Ovary (tissue), 9 donors: ENCODE measurements around the gene IL3RA. TPM values are rescaled to one million over a fixed set of nuclear protein-coding genes. Genes with fewer than 3 reads are reported as not detected.
"Not testable (repeated sequence)": the region's sequence is repeated elsewhere in the genome, so short reads cannot be mapped to it uniquely, and the experiment has no call there.

ENCODE experiments used
- DNase-seq, 5 donors: peaks; one replicate each; pipeline ENCODE4 v3.0.0-alpha.2; 2019 to 2020
- H3K27ac ChIP-seq, 2 donors: fragments of 200-600 bp; one replicate each; pipeline versions ENCODE4 v1.5.1 to v1.8.0; 2019 to 2022
- H3K27me3 ChIP-seq: fragments of 200-600 bp; one replicate; pipeline ENCODE4 v1.8.0; 2022
- H3K36me3 ChIP-seq: fragments of 200-600 bp; sonication (generic); one replicate; pipeline ENCODE4 v1.5.1; 2019
- H3K4me1 ChIP-seq: one replicate; pipeline ENCODE4 v1.8.1; 2013; ENCODE audit warnings: mild to moderate bottlenecking, moderate library complexity; ENCODE audit not compliant: insufficient read depth
- H3K4me3 ChIP-seq: fragments of 200-600 bp; sonication (generic); one replicate; pipeline ENCODE4 v1.5.1; 2017
- H3K9me3 ChIP-seq, 2 donors: fragments of 200-600 bp in 1 of 2; sonication (generic) in 1 of 2; one replicate each; pipeline versions ENCODE4 v1.5.1 to v1.8.1; 2013 to 2019; ENCODE audit warnings: mild to moderate bottlenecking in 1 of 2, moderate library complexity in 1 of 2
- CTCF ChIP-seq, 3 donors: fragments of 450-650 bp in 2 of 3; fragments of 200-600 bp in 1 of 3; IDR thresholded peaks; one replicate each; pipeline versions ENCODE4 v1.5.1 to v1.8.0; 2016 to 2022; ENCODE audit warnings: antibody characterized with exemption in 3 of 3, mild to moderate bottlenecking in 1 of 3
- EP300 ChIP-seq: sonication (generic); formaldehyde crosslinking; IDR thresholded peaks from one replicate; pipeline ENCODE4 v1.6.1; 2017; ENCODE audit warnings: antibody characterized with exemption
- POLR2A ChIP-seq: fragments of 450-650 bp; IDR thresholded peaks from one replicate; pipeline ENCODE4 v1.6.1; 2017; ENCODE audit warnings: antibody characterized with exemption, mild to moderate bottlenecking, moderate library complexity
- WGBS, 3 donors: extraction: QIAGEN DNeasy Blood & Tissue Kit in 1 of 3; methylation state at CpG; one replicate each; pipeline versions ENCODE4 v1.1.5 to v1.1.7; 2013 to 2017; 5-methylcytosine and 5-hydroxymethylcytosine counted together
- intact Hi-C, 4 donors: fragments of 100-400 bp; cut with DNase I; formaldehyde crosslinking; loops; one replicate each; pipeline versions ENCODE4 v1.11.0 to v1.15.1; 2022 to 2023
- polyA plus RNA-seq, 2 donors: library from polyadenylated mRNA; stranded (reverse); fragments of 200-250 nt in 1 of 2; fragments of 350-450 nt in 1 of 2; fragmentation: Illumina TruSeq in 1 of 2; extraction: RNeasy Lipid Tissue Mini Kit (QIAGEN cat#74804) in 1 of 2; gene quantifications; one replicate each; pipeline ENCODE4 v1.2.3, GENCODE V29; 2013 to 2014
- total RNA-seq, 7 donors: library from RNA; depleted of rRNA in 2 of 7; stranded (reverse); fragments of >200 nt in 2 of 7; fragmentation: NEBNext Ultra II Directional in 3 of 7; extraction: Animal tissue kit (Norgen Biotek cat#: 25700) in 3 of 7; gene quantifications; one replicate each; pipeline versions ENCODE4 v1.1.0 to v1.2.4, GENCODE V29; 2016 to 2023
- donor health status: DM: no; HTN: no; CAD: no; lungs with moderate emphysema.
- donor health status: DM: no; HTN: no; CAD: no.
- donor health status: Bipolar disorder and iron deficiency.
- donor health status: DM: yes; HTN: yes; CAD: no.
- donor health status: DM: no; HTN: no; CAD: no.
- donor health status: DM: yes; HTN: yes; CAD: no.

Gene IL3RA
- total and polyA plus RNA-seq, 9 donors, result 0.12 to 5.1 (median 2.0) TPM

- Histone ChIP-seq H3K9me3 (no peaks in the 10 kb centered on the region), H3K4me3 (peak overlapping the region; percentile 26), H3K36me3 (no peaks in the 10 kb centered on the region), H3K27ac (no peak overlapping the region), H3K27me3 (no peaks in the 10 kb centered on the region), H3K4me1 (peaks cover 1% of the 10 kb centered on the region)
- no peak for DNase-seq
- WGBS, 3 donors, result 44 to 56% (median 53%) methylated on average over 18 of the region's 18 CpGs
- TF ChIP-seq CTCF (IDR thresholded peaks at IDR 0.05) (no peak), EP300 (no peak), POLR2A (no peak)
- intact Hi-C loops, result no loop called here
Measured at GRCh38 chrX:1336948-1337779, 579 bp downstream of the IL3RA start.

- Histone ChIP-seq H3K4me3 (no peak overlapping the region), H3K4me1 (peaks cover 1% of the 10 kb centered on the region), H3K27me3 (no peaks in the 10 kb centered on the region), H3K9me3 (no peaks in the 10 kb centered on the region), H3K27ac (no peak overlapping the region), H3K36me3 (no peaks in the 10 kb centered on the region)
- intact Hi-C loops, result no loop called here
- no peak for TF ChIP-seq EP300
- no peak for TF ChIP-seq POLR2A
- no peak for TF ChIP-seq CTCF (IDR thresholded peaks at IDR 0.05)
- no peak for DNase-seq
- WGBS, 3 donors, result 82 to 88% (median 86%) methylated on average over 22 of the region's 22 CpGs
Measured at GRCh38 chrX:1341545-1342184, 5.1 kb downstream of the IL3RA start.

GRCh38 chrX:1349606-1350005, 13.0 kb downstream of the IL3RA start:
- H3K4me1 ChIP-seq, H3K4me3 ChIP-seq, H3K9me3 ChIP-seq, H3K27me3 ChIP-seq, H3K27ac ChIP-seq, H3K36me3 ChIP-seq, intact Hi-C loops: not testable (repeated sequence)
- DNase-seq, result peak in 1 of 5 donors; percentile 11
- 92 to 96% (median 94%) methylated on average over 15 of the region's 15 CpGs for WGBS, 3 donors

GRCh38 chrX:1351981-1352714, 15.6 kb downstream of the IL3RA start:
- peak in 1 of 5 donors; percentile 43 for DNase-seq
- H3K27me3 ChIP-seq, result no peaks in the 10 kb centered on the region
- no peak overlapping the region for H3K27ac ChIP-seq
- intact Hi-C loops, result no loop called here
- H3K36me3 ChIP-seq, result no peaks in the 10 kb centered on the region
- WGBS, 3 donors, result 89 to 95% (median 90%) methylated on average over 48 to 49 of the region's 49 CpGs
- TF ChIP-seq POLR2A (no peak), EP300 (no peak), CTCF (IDR thresholded peaks at IDR 0.05) (no peak)
- H3K4me3 ChIP-seq, result no peak overlapping the region
- peaks cover 6% of the 10 kb centered on the region for H3K4me1 ChIP-seq
- H3K9me3 ChIP-seq, result no peaks in the 10 kb centered on the region
